Trophoblast cell (in vitro differentiated cells and primary cell): Measurements from ENCODE around the gene HPGDS.
"Not testable (repeated sequence)": the region's sequence is repeated elsewhere in the genome, so short reads cannot be mapped to it uniquely, and the experiment has no call there.

Experiments
- DNase-seq, 2 donors: peaks; one replicate each; pipeline ENCODE4 v3.0.0-alpha.2; 2016
- H2AFZ ChIP-seq: 2 replicates; pipeline ENCODE4 v1.6.1; 2013; ENCODE audit warnings: low read length, moderate library complexity, mild to moderate bottlenecking; ENCODE audit not compliant: insufficient read depth, poor library complexity
- H2AK5ac ChIP-seq: 2 replicates; pipeline ENCODE4 v1.6.1; 2013; ENCODE audit warnings: mild to moderate bottlenecking, low read length
- H2BK120ac ChIP-seq: 2 replicates; pipeline ENCODE4 v1.6.1; 2013; ENCODE audit warnings: low read length, mild to moderate bottlenecking, moderate library complexity; ENCODE audit not compliant: insufficient read depth, poor library complexity
- H2BK12ac ChIP-seq: 2 replicates; pipeline ENCODE4 v1.6.1; 2013; ENCODE audit warnings: mild to moderate bottlenecking, low read length, moderate library complexity
- H2BK5ac ChIP-seq: 2 replicates; pipeline ENCODE4 v1.6.1; 2013; ENCODE audit warnings: low read length, low read depth, moderate library complexity, mild to moderate bottlenecking; ENCODE audit not compliant: poor library complexity
- H3K14ac ChIP-seq: 2 replicates; pipeline ENCODE4 v1.6.1; 2013; ENCODE audit warnings: mild to moderate bottlenecking, low read length
- H3K18ac ChIP-seq: 2 replicates; pipeline ENCODE4 v1.6.1; 2013; ENCODE audit warnings: mild to moderate bottlenecking, low read length
- H3K23ac ChIP-seq: 2 replicates; pipeline ENCODE4 v1.6.1; 2013; ENCODE audit warnings: low read length
- H3K27ac ChIP-seq: 2 replicates; pipeline ENCODE4 v1.5.1; 2013; ENCODE audit warnings: low read depth, mild to moderate bottlenecking, inconsistent platforms, low read length, moderate library complexity
- H3K27me3 ChIP-seq: 2 replicates; pipeline ENCODE4 v1.6.1; 2013; ENCODE audit warnings: inconsistent platforms, mild to moderate bottlenecking, low read length, moderate library complexity; ENCODE audit not compliant: insufficient read depth
- H3K36me3 ChIP-seq, 2 experiments: 1 replicate in 1 of 2; 2 replicates in 1 of 2; pipeline ENCODE4 v1.6.1; 2013; ENCODE audit warnings: low read length in 2 of 2, mild to moderate bottlenecking in 2 of 2, moderate library complexity in 1 of 2; ENCODE audit not compliant: insufficient read depth in 2 of 2, control insufficient read depth in 1 of 2
- H3K4ac ChIP-seq: 2 replicates; pipeline ENCODE4 v1.6.1; 2013; ENCODE audit warnings: low read depth, mild to moderate bottlenecking, low read length, moderate library complexity
- H3K4me1 ChIP-seq, 2 experiments: 1 replicate in 1 of 2; 2 replicates in 1 of 2; pipeline ENCODE4 v1.6.1; 2013; ENCODE audit warnings: low read length in 2 of 2, mild to moderate bottlenecking in 2 of 2, moderate library complexity in 1 of 2; ENCODE audit not compliant: insufficient read depth in 2 of 2, control insufficient read depth in 1 of 2
- H3K4me2 ChIP-seq: 2 replicates; pipeline ENCODE4 v1.6.1; 2013; ENCODE audit warnings: inconsistent platforms, mild to moderate bottlenecking, low read length, moderate library complexity
- H3K4me3 ChIP-seq: 2 replicates; pipeline ENCODE4 v1.5.1; 2013; ENCODE audit warnings: mild to moderate bottlenecking, low read depth, low read length, inconsistent platforms
- H3K79me1 ChIP-seq: one replicate; pipeline ENCODE4 v1.6.1; 2013; ENCODE audit warnings: low read length
- H3K79me2 ChIP-seq: 2 replicates; pipeline ENCODE4 v1.6.1; 2013; ENCODE audit warnings: low read length, mild to moderate bottlenecking; ENCODE audit not compliant: control insufficient read depth, insufficient read depth, poor library complexity
- H3K9ac ChIP-seq: 2 replicates; pipeline ENCODE4 v1.6.1; 2013; ENCODE audit warnings: mild to moderate bottlenecking, low read length
- H3K9me3 ChIP-seq: 2 replicates; pipeline ENCODE4 v1.6.1; 2013; ENCODE audit warnings: low read depth, mild to moderate bottlenecking, control low read depth, inconsistent platforms, low read length; ENCODE audit not compliant: insufficient read depth
- H4K12ac ChIP-seq: 2 replicates; pipeline ENCODE4 v1.6.1; 2013; ENCODE audit warnings: low read depth, mild to moderate bottlenecking, low read length, moderate library complexity
- H4K8ac ChIP-seq: 2 replicates; pipeline ENCODE4 v1.6.1; 2013; ENCODE audit warnings: low read depth, mild to moderate bottlenecking, low read length, moderate library complexity
- H4K91ac ChIP-seq: one replicate; pipeline ENCODE4 v1.6.1; 2013; ENCODE audit warnings: low read depth, mild to moderate bottlenecking, low read length, moderate library complexity
- WGBS: extraction: QIAGEN DNeasy Blood & Tissue Kit; methylation state at CpG from one replicate; pipeline ENCODE4 v1.1.7; 2013; ENCODE audit warnings: missing lambda C conversion rate; ENCODE audit not compliant: insufficient read length, insufficient coverage; ENCODE audit errors: extremely low coverage; 5-methylcytosine and 5-hydroxymethylcytosine counted together

HPGDS gene

DNA sequence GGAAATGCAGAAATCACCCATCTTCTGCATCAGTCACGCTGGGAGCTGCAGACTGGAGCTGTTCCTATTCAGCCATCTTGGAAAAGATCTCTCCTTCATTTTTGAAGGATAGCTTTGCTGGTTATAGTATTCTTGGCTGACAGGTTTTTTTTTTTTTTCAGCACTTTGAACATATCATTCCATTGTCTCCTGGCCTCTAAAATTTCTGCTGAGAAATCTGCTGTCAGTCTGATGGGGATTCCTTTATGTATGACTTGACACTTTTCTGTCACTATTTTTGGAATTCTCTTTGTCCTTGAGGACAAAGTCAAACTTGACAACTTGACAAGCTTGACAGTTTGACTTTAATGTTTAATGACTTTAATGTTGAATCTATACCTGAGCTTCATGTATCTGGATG is 16.8 kb downstream of the HPGDS start:
- Histone ChIP-seq H3K4me2 (no peak overlapping the region), H3K27ac (no peak overlapping the region), H4K12ac (no peak overlapping the region), H3K4ac (no peak overlapping the region), H3K23ac (no peak overlapping the region), H3K9ac (no peak overlapping the region), H4K91ac (no peak overlapping the region), H2BK5ac (no peak overlapping the region), H3K18ac (no peak overlapping the region), H4K8ac (no peak overlapping the region), H2BK120ac (no peak overlapping the region), H3K4me3 (no peak overlapping the region), H3K4me1 (no peaks in the 10 kb centered on the region), H3K79me2 (no peaks in the 10 kb centered on the region), H3K79me1 (no peaks in the 10 kb centered on the region), H2BK12ac (no peak overlapping the region), H3K14ac (no peak overlapping the region), H3K9me3 (peaks cover 13% of the 10 kb centered on the region), H3K36me3 (no peaks in the 10 kb centered on the region), H2AK5ac (no peak overlapping the region), H3K27me3 (no peaks in the 10 kb centered on the region), H2AFZ (no peak overlapping the region)
- no CpG with 5 or more reads among the region's 1 CpG for WGBS
- DNase-seq, result no peak

DNA sequence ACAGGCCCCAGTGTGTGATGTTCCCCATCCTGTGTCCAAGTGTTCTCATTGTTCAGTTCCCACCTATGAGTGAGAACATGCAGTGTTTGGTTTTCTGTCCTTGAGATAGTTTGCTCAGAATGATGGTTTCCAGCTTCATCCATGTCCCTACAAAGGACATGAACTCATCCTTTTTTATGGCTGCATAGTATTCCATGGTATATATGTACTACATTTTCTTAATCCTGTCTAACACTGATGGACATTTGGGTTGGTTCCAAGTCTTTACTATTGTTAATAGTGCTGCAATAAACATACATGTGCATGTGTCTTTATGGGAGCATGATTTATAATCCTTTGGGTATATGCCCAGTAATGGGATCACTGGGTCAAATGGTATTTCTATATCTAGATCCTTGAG is 22.7 kb downstream of the HPGDS start:
- not testable (repeated sequence) for H3K27me3 ChIP-seq, H3K79me1 ChIP-seq, H3K4me3 ChIP-seq, H3K4me2 ChIP-seq, H4K8ac ChIP-seq, H2AK5ac ChIP-seq, H3K18ac ChIP-seq, H3K36me3 ChIP-seq, H3K4ac ChIP-seq, H2BK5ac ChIP-seq, H3K9ac ChIP-seq, H3K23ac ChIP-seq, DNase-seq, H3K9me3 ChIP-seq, H3K27ac ChIP-seq, H2BK120ac ChIP-seq, H3K4me1 ChIP-seq, H4K12ac ChIP-seq, H2AFZ ChIP-seq, H3K79me2 ChIP-seq, H2BK12ac ChIP-seq, H4K91ac ChIP-seq, H3K14ac ChIP-seq

- H3K23ac ChIP-seq, result no peak overlapping the region
- H2BK12ac ChIP-seq, result no peak overlapping the region
- H3K27ac ChIP-seq, result no peak overlapping the region
- H2BK120ac ChIP-seq, result no peak overlapping the region
- H2AFZ ChIP-seq, result no peak overlapping the region
- H3K27me3 ChIP-seq, result no peaks in the 10 kb centered on the region
- H3K79me1 ChIP-seq, result no peaks in the 10 kb centered on the region
- no peak overlapping the region for H3K4me3 ChIP-seq
- H3K4me1 ChIP-seq, result no peaks in the 10 kb centered on the region
- H3K79me2 ChIP-seq, result no peaks in the 10 kb centered on the region
- H3K36me3 ChIP-seq, result no peaks in the 10 kb centered on the region
- no peak overlapping the region for H2BK5ac ChIP-seq
- WGBS, result no CpG with 5 or more reads among the region's 4 CpGs
- H3K4ac ChIP-seq, result no peak overlapping the region
- H2AK5ac ChIP-seq, result no peak overlapping the region
- H3K4me2 ChIP-seq, result no peak overlapping the region
- H3K9me3 ChIP-seq, result no peaks in the 10 kb centered on the region
- H3K18ac ChIP-seq, result no peak overlapping the region
- H3K9ac ChIP-seq, result no peak overlapping the region
- H4K91ac ChIP-seq, result no peak overlapping the region
- peak; percentile 16 to 60 for DNase-seq
- H3K14ac ChIP-seq, result no peak overlapping the region
- no peak overlapping the region for H4K12ac ChIP-seq
- H4K8ac ChIP-seq, result no peak overlapping the region
These were observed 35.3 kb downstream of the HPGDS start for GRCh38 chr4:94307231-94307871.

- H3K27ac ChIP-seq, result no peak overlapping the region
- H2BK12ac ChIP-seq, result no peak overlapping the region
- H3K23ac ChIP-seq, result no peak overlapping the region
- no peak overlapping the region for H3K4me2 ChIP-seq
- DNase-seq, result peak in 1 of 2 donors; percentile 43
- H3K79me2 ChIP-seq, result no peaks in the 10 kb centered on the region
- no peak overlapping the region for H4K8ac ChIP-seq
- no peaks in the 10 kb centered on the region for H3K79me1 ChIP-seq
- H3K14ac ChIP-seq, result no peak overlapping the region
- H3K4me3 ChIP-seq, result no peak overlapping the region
- H3K18ac ChIP-seq, result no peak overlapping the region
- H3K36me3 ChIP-seq, result no peaks in the 10 kb centered on the region
- no peaks in the 10 kb centered on the region for H3K27me3 ChIP-seq
- H2BK5ac ChIP-seq, result no peak overlapping the region
- H3K9ac ChIP-seq, result no peak overlapping the region
- no peak overlapping the region for H3K4ac ChIP-seq
- H2AFZ ChIP-seq, result no peak overlapping the region
- H2AK5ac ChIP-seq, result no peak overlapping the region
- H3K9me3 ChIP-seq, result no peaks in the 10 kb centered on the region
- no peak overlapping the region for H4K91ac ChIP-seq
- H3K4me1 ChIP-seq, result no peaks in the 10 kb centered on the region
- H2BK120ac ChIP-seq, result no peak overlapping the region
- no peak overlapping the region for H4K12ac ChIP-seq
- no CpG with 5 or more reads among the region's 3 CpGs for WGBS
These were observed 35.9 kb downstream of the HPGDS start for GRCh38 chr4:94306713-94307112.
